GM18907 (cell line): ENCODE results near the gene CLEC4M.
A peak's percentile ranks its signal among the peaks of the same experiment; 100 is the strongest.

Source experiments
- ATAC-seq: cut with Tn5 transposase; IDR thresholded peaks from one replicate; pipeline ENCODE4 v1.9.1; 2021; ENCODE audit warnings: mild to moderate bottlenecking, moderate library complexity; ENCODE audit not compliant: unreplicated experiment

Gene CLEC4M, protein sequence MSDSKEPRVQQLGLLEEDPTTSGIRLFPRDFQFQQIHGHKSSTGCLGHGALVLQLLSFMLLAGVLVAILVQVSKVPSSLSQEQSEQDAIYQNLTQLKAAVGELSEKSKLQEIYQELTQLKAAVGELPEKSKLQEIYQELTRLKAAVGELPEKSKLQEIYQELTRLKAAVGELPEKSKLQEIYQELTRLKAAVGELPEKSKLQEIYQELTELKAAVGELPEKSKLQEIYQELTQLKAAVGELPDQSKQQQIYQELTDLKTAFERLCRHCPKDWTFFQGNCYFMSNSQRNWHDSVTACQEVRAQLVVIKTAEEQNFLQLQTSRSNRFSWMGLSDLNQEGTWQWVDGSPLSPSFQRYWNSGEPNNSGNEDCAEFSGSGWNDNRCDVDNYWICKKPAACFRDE

GRCh38 chr19:7762719-7763293 is at the start of gene CLEC4M:
Gene CLEC4M (plus strand): TSS chr19:7763243. CDS start chr19:7763267, 24 bp downstream.
- no peak for ATAC-seq

- ATAC-seq = no peak
These were observed 47.4 kb upstream of the CLEC4M start for GRCh38 chr19:7715671-7716070.

GRCh38 chr19:7716762-7717161 is 46.3 kb upstream of the CLEC4M start:
- no peak for ATAC-seq

DNA sequence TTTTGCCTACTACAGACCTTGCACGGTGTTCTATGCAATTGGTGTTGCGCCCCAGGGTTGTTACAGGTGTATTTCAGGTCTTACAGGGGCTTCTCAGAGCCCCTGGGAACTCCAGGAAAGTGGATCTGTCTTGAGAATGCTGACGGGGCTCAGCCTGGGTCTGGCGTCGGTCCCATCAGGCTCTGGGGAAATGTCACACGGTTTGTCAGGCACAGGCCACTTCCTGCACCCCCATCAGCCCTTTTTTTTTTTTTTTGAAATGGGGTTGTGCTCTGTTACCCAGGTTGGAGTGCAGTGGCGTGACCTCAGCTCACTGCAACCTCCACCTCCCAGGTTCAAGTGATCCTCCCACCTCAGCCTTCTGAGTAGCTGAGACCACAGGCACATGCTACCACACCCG is 44.4 kb upstream of the CLEC4M start:
- no peak for ATAC-seq

GRCh38 chr19:7720351-7720750 is 42.7 kb upstream of the CLEC4M start:
- ATAC-seq = no peak

DNA sequence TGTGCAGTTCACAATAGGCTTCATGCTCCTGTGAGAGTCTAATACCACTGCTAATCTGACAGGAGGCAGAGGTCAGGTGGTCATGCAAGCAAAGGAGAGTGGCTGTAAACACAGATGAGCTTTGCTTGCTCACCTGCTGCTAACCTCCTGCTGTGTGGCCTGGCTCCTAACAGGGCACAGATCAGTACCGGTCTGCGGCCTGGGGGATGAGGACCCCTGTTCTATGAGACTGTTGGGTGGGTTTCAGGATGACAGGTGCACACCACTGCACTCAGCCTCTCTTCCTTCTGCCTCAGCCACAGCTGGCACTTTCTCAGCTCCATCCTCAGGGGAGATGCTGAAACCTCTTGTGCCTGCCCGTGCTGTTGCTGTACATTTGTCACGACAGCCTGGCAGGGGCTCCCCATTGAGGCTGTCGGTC is 40.8 kb upstream of the CLEC4M start:
- peak; percentile 71 for ATAC-seq

- ATAC-seq = no peak
These were observed 37.3 kb upstream of the CLEC4M start for GRCh38 chr19:7725791-7726190.

GRCh38 chr19:7729211-7729610 is 33.8 kb upstream of the CLEC4M start:
- no peak for ATAC-seq

DNA sequence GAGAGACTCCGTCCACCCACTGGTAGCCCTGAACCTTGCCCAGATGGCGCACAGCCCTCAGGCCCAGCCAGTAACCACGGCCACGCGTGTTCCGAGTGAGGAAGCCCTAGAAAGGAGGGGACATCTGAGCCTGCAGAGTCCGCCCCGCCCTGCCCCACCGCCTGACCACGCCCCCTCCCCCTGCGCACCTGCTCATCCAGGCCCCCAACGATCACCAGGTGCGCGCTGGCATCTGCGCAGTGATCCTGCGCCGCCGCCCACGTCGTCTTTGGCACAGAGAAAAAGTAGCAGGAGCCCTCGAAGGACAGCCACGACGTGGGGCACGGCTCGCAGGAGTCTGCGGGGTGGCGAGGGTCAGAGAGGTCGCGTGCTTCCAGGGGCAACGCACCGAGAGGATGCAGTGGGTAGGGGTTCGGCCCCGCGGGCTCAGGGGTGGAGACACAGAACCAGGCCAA is 33.2 kb upstream of the CLEC4M start:
- ATAC-seq = no peak

DNA sequence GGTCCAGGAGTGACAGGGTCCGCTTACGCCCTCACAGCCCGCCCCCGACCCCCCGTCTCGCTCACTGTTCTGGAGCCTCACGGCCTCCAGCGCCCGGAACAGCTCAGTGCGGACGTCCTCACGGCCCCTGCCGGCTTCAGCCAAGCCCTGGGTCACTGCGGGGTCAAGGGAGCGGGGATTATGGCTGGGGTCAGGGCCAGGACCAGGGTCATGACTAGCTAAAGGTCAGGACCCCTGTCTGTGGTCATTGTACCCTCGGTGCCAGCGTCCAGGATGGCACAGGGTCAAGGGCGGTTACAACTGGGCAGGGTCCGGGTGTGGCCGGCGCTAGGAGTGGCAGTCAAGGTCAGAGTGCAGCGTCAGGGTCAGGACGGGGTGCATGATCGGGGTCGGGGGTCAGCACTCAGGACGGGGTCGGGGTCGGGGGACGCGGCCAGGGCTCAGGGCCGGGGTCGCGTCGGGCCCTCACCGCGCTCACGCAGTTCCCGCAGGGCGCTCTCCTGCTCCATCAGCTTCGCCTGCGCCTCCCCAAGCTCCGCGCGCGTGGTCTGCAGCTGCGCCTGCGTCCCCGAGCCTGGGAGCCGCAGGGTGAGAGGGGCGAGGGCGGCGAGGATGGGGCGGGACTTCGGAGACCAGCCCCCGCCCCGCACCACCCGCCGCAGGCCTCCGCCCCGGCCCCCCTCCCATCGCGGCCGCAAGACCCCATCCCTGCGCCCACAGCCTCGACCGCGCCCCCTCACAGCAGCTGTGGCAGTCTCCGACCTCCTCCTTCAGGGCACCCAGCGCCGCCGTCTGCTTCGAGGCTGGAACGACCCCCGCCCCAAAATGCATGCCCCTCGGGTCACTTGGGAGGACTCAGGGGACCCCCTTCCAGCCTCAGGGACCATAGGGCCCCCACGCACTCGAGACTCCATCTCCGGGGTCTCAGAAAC is 32.5 kb upstream of the CLEC4M start:
- ATAC-seq = no peak

GRCh38 chr19:7731218-7731595 is 31.8 kb upstream of the CLEC4M start:
- no peak for ATAC-seq

- no peak for ATAC-seq
These were observed 31.4 kb upstream of the CLEC4M start for GRCh38 chr19:7731615-7732014.

- ATAC-seq = no peak
These were observed 31.0 kb upstream of the CLEC4M start, which contains the start of gene CLEC4G for GRCh38 chr19:7732045-7732444. Gene CLEC4G (minus strand): TSS chr19:7732110. CDS start chr19:7732102, 8 bp downstream.

- ATAC-seq = no peak
These were observed 29.7 kb upstream of the CLEC4M start for GRCh38 chr19:7733376-7733775.

GRCh38 chr19:7734220-7735203 is 28.5 kb upstream of the CLEC4M start:
- no peak for ATAC-seq

- no peak for ATAC-seq
These were observed 26.9 kb upstream of the CLEC4M start for GRCh38 chr19:7736148-7736547.

DNA sequence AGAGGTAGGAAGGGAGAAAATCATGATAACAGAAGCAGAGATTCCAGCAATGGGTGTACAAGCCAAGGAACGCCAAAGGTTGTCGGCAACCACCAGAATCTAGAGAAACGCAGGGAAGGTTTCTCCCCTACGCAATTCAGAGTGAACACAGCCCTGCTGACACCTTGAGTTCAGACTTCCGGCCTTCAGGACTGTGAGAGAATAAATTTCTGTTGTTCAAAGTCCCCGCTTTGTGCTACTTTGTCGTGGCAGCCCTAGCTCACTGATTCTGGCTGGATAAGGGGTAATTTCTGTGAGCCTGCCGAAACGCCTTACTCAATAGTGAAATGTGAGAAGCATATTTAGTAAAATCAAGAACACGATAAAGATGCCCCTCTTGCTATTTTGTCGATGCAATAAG is 25.8 kb upstream of the CLEC4M start:
- no peak for ATAC-seq

DNA sequence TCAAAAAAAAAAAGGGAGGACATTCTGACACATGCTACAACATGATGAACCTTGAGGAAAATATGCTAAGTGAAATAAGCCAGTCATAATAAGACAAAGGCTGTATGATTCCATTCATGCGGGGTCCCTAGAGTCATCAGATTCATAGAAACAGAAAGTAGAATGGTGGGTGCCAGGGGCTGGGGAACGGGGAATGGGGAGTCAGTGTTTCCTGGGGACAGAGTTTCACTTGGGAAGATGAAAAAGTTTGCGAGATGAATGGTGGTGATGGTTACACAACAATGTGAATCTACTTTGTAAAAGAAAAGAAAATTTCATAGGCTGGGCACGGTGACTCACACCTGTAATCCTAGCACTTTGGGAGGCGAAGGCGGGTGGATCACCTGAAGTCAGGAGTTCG is 25.0 kb upstream of the CLEC4M start:
- no peak for ATAC-seq

- ATAC-seq = no peak
These were observed 23.8 kb upstream of the CLEC4M start for GRCh38 chr19:7739211-7739755.
